Measurements from ENCODE around the gene CLEC20A.

DNA sequence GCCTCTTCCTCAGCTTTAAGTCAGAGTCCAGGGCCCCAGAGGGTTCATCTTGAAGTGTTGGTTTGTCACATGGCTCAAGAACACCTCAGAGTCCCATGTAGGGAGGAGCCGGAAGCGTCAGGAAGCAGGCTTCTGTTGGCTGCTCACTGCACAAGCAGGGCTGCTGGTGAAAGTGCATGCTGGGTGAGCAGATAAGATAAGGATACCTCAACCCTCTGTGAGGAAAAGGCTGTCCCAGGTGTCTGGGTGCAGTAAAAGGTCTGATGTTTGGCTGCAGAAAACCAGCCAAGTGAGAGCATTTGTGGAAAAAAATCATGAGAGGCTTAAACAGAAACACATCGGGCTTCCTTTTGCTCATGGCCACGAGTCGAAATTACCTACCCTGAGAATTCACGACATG, 9.9 kb upstream of the CLEC20A start:
- TF ChIP-seq EZH2 (IDR thresholded peaks at IDR 0.05; ENCODE audit: insufficient read depth, poor library complexity, severe bottlenecking) (no peak), EZH2phosphoT487 (IDR thresholded peaks at IDR 0.05; ENCODE audit: insufficient read depth, low read depth) (no peak)
